ENCODE data around the gene PTK6.

PTK6 gene

DNA sequence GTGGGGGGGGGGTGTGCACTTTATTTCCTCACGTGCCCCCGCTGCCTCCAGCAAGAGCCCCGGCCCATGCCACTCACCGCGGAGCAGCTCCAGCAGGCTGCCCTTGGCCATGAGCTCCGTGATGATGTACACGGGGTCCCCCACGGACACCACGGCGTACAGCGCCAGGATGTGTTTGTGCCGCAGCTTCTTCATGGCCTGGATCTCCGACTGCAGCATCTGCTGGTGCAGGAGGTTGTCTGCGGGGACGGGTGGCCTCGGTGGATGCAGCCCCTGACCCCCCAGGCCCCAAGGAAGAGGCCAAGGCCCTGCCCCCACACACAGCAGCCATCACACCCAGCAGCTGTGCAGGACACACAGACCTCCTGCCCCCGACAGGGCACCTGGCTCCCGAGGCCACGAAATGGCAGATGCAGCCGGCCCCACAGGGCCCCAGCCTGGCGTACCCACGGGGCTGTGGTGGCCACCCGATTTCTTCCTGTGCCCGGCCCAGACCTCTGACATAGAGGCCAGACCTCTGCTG lies 4.7 kb downstream of the PTK6 start:
- H3K4me3 ChIP-seq (ENCODE audit: extremely low read depth, insufficient read depth, low read length, poor library complexity, severe bottlenecking) = no peak overlapping the region
- H3K4me1 ChIP-seq (ENCODE audit: control insufficient read depth, insufficient read depth, low read length, poor library complexity, severe bottlenecking) = no peaks in the 10 kb centered on the region
- H3K36me3 ChIP-seq (ENCODE audit: control insufficient read depth, insufficient read depth, low read length) = no peaks in the 10 kb centered on the region
- H3K9me3 ChIP-seq (ENCODE audit: control insufficient read depth, low read length) = no peaks in the 10 kb centered on the region
- 96 to 97% methylated on average over 20 to 21 of the region's 24 CpGs for WGBS, 2 experiments (ENCODE audit: insufficient coverage in 2 of 2)
- no peak overlapping the region for H3K27ac ChIP-seq (ENCODE audit: low read depth, low read length, severe bottlenecking)

DNA sequence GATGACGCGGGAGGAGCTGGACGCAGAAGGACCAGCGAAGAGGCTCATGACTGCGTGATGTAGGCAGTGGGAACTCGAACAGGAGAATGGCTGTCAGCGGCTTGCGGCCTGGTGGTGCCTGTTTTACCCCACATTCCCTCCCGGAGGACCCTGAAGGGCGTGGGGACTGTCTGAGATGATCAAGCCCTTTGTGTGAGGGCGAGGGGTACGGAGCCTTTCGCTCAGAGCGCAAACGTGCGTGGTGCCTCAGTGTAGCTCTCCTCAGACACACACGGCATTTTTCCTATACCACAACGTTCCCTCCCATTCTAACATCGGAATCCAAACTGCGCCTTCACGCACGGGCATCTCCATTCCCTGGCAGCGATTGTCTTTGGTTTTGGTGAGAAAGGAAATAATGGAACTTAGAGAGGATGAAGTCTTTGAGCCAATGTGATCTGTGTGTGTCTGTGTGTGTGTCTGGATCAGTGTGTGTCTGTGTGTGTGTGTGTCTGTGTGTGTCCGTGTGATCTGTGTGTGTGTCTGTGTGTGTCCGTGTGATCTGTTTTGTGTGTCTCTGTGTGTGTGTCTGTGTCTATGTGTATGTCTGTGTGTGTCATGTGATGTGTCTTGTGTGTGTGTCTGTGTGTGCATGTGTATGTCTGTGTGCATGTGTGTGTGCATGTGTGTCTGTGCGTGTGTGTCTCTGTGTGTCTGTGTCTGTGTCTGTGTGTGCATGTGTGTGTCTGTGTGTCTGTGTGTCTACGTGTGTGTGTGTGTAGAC lies 5.3 kb downstream of the PTK6 start:
- Histone ChIP-seq H3K27ac (ENCODE audit: low read depth, low read length, severe bottlenecking) (no peak overlapping the region), H3K4me1 (ENCODE audit: control insufficient read depth, insufficient read depth, low read length, poor library complexity, severe bottlenecking) (no peaks in the 10 kb centered on the region), H3K36me3 (ENCODE audit: control insufficient read depth, insufficient read depth, low read length) (no peaks in the 10 kb centered on the region), H3K9me3 (ENCODE audit: control insufficient read depth, low read length) (no peaks in the 10 kb centered on the region), H3K4me3 (ENCODE audit: extremely low read depth, insufficient read depth, low read length, poor library complexity, severe bottlenecking) (no peak overlapping the region)
- WGBS, 2 experiments (ENCODE audit: insufficient coverage in 2 of 2) = 92% methylated on average over 17 to 19 of the region's 27 CpGs

DNA sequence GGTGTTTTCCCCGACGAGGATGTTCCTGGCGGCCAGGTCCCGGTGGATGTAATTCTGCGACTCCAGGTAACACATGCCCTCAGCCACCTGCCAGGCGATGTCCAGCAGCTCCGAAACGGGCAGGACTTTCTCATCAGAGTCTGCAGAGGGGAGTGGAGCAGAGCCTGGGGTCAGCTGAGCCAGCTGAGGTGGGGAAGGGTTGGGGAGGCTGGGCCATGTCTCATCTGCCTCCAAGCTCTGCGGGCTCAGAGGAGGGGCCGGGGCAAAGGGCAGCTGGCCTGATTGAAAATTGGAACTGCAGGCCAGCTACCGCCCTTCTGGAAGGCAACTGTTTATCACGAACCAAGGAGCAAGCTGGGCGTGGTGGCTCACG lies 6.4 kb downstream of the PTK6 start:
- WGBS, 2 experiments (ENCODE audit: insufficient coverage in 2 of 2) = 91 to 95% methylated on average over 14 of the region's 14 CpGs
- Histone ChIP-seq H3K36me3 (ENCODE audit: control insufficient read depth, insufficient read depth, low read length) (no peaks in the 10 kb centered on the region), H3K9me3 (ENCODE audit: control insufficient read depth, low read length) (no peaks in the 10 kb centered on the region), H3K4me3 (ENCODE audit: extremely low read depth, insufficient read depth, low read length, poor library complexity, severe bottlenecking) (no peak overlapping the region), H3K4me1 (ENCODE audit: control insufficient read depth, insufficient read depth, low read length, poor library complexity, severe bottlenecking) (no peaks in the 10 kb centered on the region), H3K27ac (ENCODE audit: low read depth, low read length, severe bottlenecking) (no peak overlapping the region)

- Histone ChIP-seq H3K9me3 (ENCODE audit: control insufficient read depth, low read length) (no peaks in the 10 kb centered on the region), H3K27ac (ENCODE audit: low read depth, low read length, severe bottlenecking) (no peak overlapping the region), H3K4me3 (ENCODE audit: extremely low read depth, insufficient read depth, low read length, poor library complexity, severe bottlenecking) (no peak overlapping the region), H3K4me1 (ENCODE audit: control insufficient read depth, insufficient read depth, low read length, poor library complexity, severe bottlenecking) (no peaks in the 10 kb centered on the region), H3K36me3 (ENCODE audit: control insufficient read depth, insufficient read depth, low read length) (no peaks in the 10 kb centered on the region)
- 89 to 94% methylated on average over 25 to 38 of the region's 39 CpGs for WGBS, 2 experiments (ENCODE audit: insufficient coverage in 2 of 2)
Observed at GRCh38 chr20:63529861-63530787, 7.1 kb downstream of the PTK6 start.

DNA sequence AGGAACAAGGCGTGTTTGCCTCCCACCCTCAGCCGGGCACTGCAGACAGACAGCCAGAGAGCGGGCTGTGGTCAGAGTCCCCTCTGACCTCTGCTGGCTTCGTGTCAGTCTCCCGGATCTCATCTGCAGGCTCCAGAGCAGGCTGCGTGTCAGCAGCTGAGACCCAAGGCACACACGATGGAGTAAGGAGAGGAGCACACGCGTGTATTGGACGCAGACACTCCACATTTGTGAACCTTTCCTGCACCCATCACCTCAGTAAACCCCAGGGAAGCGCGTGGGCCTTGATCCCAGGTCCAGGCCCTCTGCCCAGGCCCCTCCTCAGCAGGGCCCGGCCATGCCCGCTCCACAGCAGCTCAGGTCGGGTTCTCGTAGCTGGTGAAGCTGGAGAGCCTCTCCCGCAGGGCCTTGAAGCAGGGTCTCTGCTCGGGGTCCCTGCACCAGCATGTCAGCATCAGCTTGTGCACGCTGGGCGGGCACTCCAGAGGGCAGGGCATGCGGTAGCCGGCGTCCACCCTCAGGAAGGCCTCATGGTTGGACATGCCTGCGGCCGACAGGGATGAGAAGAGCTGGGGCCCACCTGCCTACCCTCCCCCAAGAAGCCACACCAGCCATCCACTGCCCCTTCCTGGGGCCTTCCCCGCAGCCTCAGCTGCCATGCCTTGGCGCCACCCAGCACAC lies 7.9 kb downstream of the PTK6 start:
- Histone ChIP-seq H3K36me3 (ENCODE audit: control insufficient read depth, insufficient read depth, low read length) (no peaks in the 10 kb centered on the region), H3K27ac (ENCODE audit: low read depth, low read length, severe bottlenecking) (no peak overlapping the region), H3K4me3 (ENCODE audit: extremely low read depth, insufficient read depth, low read length, poor library complexity, severe bottlenecking) (no peak overlapping the region), H3K4me1 (ENCODE audit: control insufficient read depth, insufficient read depth, low read length, poor library complexity, severe bottlenecking) (no peaks in the 10 kb centered on the region), H3K9me3 (ENCODE audit: control insufficient read depth, low read length) (no peaks in the 10 kb centered on the region)
- 91 to 93% methylated on average over 25 to 26 of the region's 27 CpGs for WGBS, 2 experiments (ENCODE audit: insufficient coverage in 2 of 2)

- no peaks in the 10 kb centered on the region for H3K4me1 ChIP-seq (ENCODE audit: control insufficient read depth, insufficient read depth, low read length, poor library complexity, severe bottlenecking)
- peaks cover 18% of the 10 kb centered on the region for H3K36me3 ChIP-seq (ENCODE audit: control insufficient read depth, insufficient read depth, low read length)
- no peak overlapping the region for H3K4me3 ChIP-seq (ENCODE audit: extremely low read depth, insufficient read depth, low read length, poor library complexity, severe bottlenecking)
- H3K9me3 ChIP-seq (ENCODE audit: control insufficient read depth, low read length) = peaks cover 14% of the 10 kb centered on the region
- no peak overlapping the region for H3K27ac ChIP-seq (ENCODE audit: low read depth, low read length, severe bottlenecking)
- WGBS, 2 experiments (ENCODE audit: insufficient coverage in 2 of 2) = 92 to 96% methylated on average over 6 to 7 of the region's 9 CpGs
Observed at GRCh38 chr20:63527184-63527583, 10.0 kb downstream of the PTK6 start.

DNA sequence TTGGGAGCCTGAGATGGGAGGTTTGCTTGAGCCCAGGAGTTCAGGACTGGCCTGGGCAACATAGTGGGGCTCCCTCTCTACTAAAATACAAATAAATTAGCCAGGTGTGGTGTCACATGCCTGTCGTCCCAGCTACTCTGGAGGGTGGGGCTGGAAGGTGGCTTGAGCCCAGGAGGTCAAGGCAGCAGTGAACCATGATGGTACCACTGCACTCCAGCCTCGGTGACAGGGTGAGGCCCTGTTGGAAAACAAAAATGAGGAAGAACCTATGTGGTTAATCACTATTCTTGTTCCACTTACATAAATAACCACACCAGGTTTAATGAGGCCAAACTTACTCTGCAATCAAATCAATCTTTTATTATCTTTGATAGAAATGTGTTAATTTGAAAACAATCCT lies 11.2 kb downstream of the PTK6 start:
- H3K9me3 ChIP-seq (ENCODE audit: control insufficient read depth, low read length) = peaks cover 16% of the 10 kb centered on the region
- H3K4me3 ChIP-seq (ENCODE audit: extremely low read depth, insufficient read depth, low read length, poor library complexity, severe bottlenecking) = no peak overlapping the region
- peaks cover 26% of the 10 kb centered on the region for H3K36me3 ChIP-seq (ENCODE audit: control insufficient read depth, insufficient read depth, low read length)
- 14 to 40% methylated on average over 1 of the region's 2 CpGs for WGBS, 2 experiments (ENCODE audit: insufficient coverage in 2 of 2)
- no peak overlapping the region for H3K27ac ChIP-seq (ENCODE audit: low read depth, low read length, severe bottlenecking)
- no peaks in the 10 kb centered on the region for H3K4me1 ChIP-seq (ENCODE audit: control insufficient read depth, insufficient read depth, low read length, poor library complexity, severe bottlenecking)

DNA sequence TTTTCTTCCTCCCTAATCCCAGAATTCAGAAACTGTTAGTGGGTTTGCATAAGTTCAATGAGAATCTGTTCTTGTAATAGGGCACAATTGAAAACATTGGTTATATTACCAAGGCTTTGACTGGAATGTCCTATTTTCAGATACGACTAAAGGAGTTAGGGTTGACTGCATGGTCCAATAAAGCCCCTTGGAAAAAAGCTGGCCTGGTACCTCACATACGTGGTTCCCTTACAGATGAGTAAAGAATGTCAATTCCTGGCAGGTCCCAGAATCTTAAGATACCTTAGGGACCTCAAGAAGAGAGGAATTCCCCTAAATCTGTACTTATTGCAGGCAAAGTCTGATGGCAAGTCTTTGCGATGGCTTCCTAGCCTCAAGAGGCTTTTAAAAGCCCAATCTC lies 12.0 kb downstream of the PTK6 start:
- Histone ChIP-seq H3K36me3 (ENCODE audit: control insufficient read depth, insufficient read depth, low read length) (peaks cover 26% of the 10 kb centered on the region), H3K4me1 (ENCODE audit: control insufficient read depth, insufficient read depth, low read length, poor library complexity, severe bottlenecking) (no peaks in the 10 kb centered on the region), H3K4me3 (ENCODE audit: extremely low read depth, insufficient read depth, low read length, poor library complexity, severe bottlenecking) (no peak overlapping the region), H3K27ac (ENCODE audit: low read depth, low read length, severe bottlenecking) (no peak overlapping the region), H3K9me3 (ENCODE audit: control insufficient read depth, low read length) (peaks cover 16% of the 10 kb centered on the region)
- 81 to 82% methylated on average over 3 of the region's 3 CpGs for WGBS, 2 experiments (ENCODE audit: insufficient coverage in 2 of 2)

- Histone ChIP-seq H3K27ac (ENCODE audit: low read depth, low read length, severe bottlenecking) (no peak overlapping the region), H3K9me3 (ENCODE audit: control insufficient read depth, low read length) (peaks cover 16% of the 10 kb centered on the region), H3K4me3 (ENCODE audit: extremely low read depth, insufficient read depth, low read length, poor library complexity, severe bottlenecking) (no peak overlapping the region), H3K36me3 (ENCODE audit: control insufficient read depth, insufficient read depth, low read length) (peaks cover 26% of the 10 kb centered on the region), H3K4me1 (ENCODE audit: control insufficient read depth, insufficient read depth, low read length, poor library complexity, severe bottlenecking) (no peaks in the 10 kb centered on the region)
- 92 to 97% methylated on average over 5 to 10 of the region's 11 CpGs for WGBS, 2 experiments (ENCODE audit: insufficient coverage in 2 of 2)
Observed at GRCh38 chr20:63522981-63523611, 14.1 kb downstream of the PTK6 start.
